CD4-positive, alpha-beta T cell treated with Interleukin-6 at 100 ng/mL for 8 hours (primary cell): ENCODE results near the gene SOX6.

Experiments used
- DNase-seq: peaks from one replicate; pipeline ENCODE4 v3.0.0-alpha.2; 2020; ENCODE audit warnings: mixed read lengths, low spot score

SOX6 gene

DNA sequence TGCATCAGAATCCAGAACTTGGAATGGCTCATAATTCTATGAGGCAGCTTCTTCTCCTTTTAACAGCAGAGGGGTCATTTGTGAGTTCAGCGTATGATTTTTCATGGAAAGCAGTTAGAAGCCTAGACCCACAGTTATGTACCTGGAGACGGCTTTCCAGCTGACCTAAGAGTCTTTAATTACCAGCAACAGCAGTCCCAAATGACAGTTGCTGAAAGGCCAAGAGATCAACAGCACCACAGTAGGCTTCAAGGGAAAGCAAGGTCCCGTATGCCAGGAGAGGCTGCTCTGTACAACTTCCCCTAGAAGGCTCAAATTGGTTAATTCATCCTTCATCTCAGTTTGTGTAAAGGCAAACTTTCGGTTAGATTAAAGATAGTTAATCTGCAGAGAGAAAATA lies 363.0 kb downstream of the SOX6 start:
- DNase-seq: no peak

DNA sequence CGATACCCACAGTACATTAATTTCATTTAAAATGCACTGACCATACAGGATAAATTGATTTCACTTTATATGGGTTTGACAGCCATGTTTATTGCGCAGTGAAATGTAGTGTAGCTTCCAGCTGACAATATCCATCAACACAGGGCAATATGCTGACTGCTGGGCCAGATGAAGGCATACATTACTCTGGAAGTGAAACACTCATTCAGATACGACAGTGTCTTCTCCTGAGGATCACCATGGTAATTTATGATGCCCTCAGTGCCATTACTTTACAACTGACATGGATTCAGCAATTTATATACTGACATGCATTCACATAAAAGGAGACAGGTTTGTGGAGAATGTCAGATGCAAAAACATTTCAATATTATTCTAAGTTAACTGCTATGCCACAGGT lies 365.1 kb downstream of the SOX6 start:
- no peak for DNase-seq

DNA sequence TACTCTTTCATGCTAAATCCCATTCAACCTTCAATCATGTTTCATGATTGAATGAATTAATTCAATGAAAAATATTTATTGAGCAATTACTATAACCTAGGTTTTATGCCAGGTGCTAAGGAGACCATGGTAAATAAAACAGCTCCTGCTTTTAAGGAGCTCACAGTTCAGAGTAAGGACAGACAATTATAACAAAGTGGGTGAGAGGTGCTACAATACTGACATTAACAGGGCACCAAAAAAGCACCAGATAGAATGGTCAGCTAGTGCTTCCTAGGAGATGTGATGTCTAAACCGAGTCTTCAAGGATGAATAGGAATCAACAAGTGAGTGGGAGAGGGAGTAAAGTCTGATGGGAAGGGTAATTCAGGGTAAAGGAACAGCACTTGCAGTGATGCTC lies 366.7 kb downstream of the SOX6 start:
- no peak for DNase-seq

GRCh38 chr11:15988693-15989231 lies 367.6 kb downstream of the SOX6 start:
- DNase-seq: no peak

- no peak for DNase-seq
Measured at GRCh38 chr11:15988016-15988550, 368.3 kb downstream of the SOX6 start.

- DNase-seq: no peak
Measured at GRCh38 chr11:15987046-15987445, 369.3 kb downstream of the SOX6 start.

- DNase-seq: no peak
Measured at GRCh38 chr11:15985860-15986139, 370.5 kb downstream of the SOX6 start.

- no peak for DNase-seq
Measured at GRCh38 chr11:15985127-15985859, 371.1 kb downstream of the SOX6 start.

GRCh38 chr11:15981292-15981691 lies 375.1 kb downstream of the SOX6 start:
- DNase-seq: no peak

GRCh38 chr11:15977116-15977515 lies 379.2 kb downstream of the SOX6 start:
- no peak for DNase-seq

- no peak for DNase-seq
Measured at GRCh38 chr11:15976433-15977045, 379.8 kb downstream of the SOX6 start.

DNA sequence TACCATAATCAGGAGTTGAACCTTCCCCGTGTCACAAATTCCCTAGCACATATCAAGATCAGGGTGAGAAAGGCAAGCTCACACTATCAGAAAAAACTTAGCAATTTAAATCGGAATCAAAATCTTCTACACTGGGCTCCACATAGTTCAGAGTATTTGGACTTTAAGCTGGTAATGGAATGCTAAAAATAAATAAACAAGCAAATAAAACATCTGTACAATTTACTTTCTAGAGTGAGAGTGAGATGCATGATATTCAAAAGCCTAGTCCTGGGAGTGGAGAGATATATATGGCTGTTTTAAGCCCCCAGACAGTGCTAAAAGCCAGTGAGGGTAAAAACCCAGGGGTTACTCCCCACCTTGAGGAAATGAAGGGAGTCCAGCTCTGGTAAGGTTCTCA lies 380.6 kb downstream of the SOX6 start:
- no peak for DNase-seq

DNA sequence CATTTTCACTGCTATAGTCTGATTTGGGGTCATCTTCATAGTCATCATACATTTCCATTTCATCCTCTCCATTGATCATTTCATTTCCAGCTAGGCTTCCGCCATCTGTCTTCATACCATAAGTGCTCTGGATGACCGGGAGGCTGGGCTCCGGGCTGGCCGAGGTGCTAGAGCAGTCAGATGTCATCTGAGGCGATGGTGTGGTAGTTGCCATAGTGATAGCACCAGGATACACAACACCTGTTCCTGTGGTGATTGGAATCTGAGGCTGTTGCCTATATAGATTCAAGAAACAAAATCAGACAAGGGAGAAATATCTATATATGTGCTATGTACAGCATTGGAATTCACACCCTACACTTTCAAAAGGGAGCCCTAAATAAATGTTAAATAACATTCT lies 383.5 kb downstream of the SOX6 start:
- no peak for DNase-seq

GRCh38 chr11:15971215-15971546 lies 385.2 kb downstream of the SOX6 start:
- no peak for DNase-seq

GRCh38 chr11:15970506-15971214 lies 385.7 kb downstream of the SOX6 start:
- DNase-seq: no peak

- no peak for DNase-seq
Measured at GRCh38 chr11:15969701-15970329, 386.5 kb downstream of the SOX6 start.

GRCh38 chr11:15969281-15969680 lies 387.1 kb downstream of the SOX6 start:
- DNase-seq: no peak

DNA sequence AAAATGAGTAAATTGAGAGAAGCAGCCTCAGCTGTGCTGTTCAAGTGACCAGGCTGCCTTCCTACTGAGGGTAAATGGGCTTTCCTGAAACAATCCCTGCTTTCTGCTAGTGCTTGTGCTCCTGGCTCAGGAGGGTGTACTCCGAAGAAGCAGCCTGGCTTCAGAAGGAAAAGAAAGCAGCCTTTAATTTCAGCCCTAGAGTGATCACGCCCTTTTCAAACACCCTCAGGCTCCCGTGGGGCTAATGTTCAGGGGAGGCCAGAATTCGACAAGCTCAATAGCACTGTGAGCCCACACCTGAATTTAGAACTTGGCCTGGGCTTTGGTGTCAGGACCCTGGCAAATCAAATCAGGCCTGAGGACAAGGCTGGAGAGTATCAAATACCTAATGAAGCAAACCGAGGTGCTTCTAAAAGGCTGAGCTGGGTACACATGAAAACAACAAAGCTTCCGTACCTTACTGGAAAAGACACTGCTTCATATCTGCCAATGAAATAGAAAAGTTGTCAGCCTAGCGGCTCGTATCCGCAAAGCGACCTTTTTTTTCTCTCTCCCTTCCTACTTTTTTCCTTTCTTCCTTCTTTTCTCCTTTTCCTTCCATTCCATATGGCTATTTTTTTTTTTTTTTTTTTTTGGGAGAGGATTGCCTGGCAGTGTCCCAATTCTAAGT lies 387.8 kb downstream of the SOX6 start:
- DNase-seq: no peak

- DNase-seq: no peak
Measured at GRCh38 chr11:15967966-15968365, 388.4 kb downstream of the SOX6 start.

DNA sequence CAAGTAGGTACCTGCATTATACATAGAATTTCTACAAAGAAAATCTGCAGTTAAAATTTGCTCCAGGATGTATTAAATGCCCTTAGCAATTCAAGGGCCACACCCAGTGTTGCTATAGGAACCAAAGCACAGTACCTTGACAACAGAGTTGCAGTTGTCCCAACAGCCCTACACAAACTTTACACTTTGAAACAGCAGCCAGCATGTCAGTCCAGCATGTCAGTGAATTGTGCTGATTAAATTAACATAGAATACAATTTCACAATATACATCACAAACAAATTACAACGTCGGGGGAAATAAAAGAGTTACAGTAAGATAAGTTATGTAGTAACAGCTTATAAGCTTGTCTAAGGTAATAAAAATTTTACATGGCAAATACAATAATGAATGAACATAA lies 389.2 kb downstream of the SOX6 start:
- DNase-seq: no peak

DNA sequence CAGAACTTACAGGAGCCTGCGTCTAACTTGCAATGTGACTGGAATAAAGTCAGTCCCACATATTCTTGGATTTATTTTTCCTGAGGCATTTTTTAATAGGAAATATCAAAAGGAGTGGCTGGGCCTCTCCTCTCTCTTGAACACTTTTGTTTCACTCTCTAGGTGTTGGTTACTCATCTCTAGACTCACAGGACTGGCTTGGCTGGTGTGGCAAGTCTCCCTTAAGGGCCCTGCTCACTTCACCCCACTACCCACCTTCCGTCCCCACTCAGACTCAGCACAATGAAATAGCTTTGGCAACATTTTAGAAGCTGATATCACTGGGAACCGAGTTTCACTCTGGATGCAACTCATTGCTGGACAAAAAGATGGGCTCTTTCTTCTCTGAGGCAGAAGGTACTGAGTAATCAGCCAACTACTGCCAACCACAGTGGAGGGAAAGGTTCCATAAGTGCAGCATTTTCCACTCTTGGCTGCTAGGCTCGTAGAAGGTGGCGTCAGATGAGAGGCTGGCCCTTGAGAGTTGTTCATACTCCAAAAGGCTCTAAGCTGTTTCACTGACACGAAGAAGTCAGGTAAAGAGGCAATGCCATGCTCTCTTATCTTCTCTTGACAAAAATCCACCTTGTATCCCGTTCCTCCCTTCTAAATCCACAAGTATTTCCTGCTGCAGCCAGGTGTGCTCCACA lies 390.6 kb downstream of the SOX6 start:
- DNase-seq: no peak

DNA sequence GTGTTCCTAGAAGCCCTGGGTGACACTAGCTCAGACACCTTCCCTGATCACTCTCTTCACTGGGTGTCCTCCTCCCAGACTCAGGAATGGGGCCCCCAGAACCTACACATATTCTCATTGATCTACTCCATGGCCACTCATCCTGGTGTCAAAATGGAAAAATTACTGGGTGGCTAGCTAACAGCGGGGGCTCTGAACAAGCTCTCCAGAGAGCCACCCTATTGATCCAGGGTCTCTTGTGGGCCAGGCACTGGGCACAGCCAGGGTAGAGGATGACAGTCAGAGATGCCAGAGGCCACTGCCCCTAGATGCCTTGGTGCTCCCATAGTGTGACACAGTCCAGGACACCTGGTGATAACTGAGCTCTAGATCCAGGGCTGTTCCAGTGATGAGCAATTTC lies 393.1 kb downstream of the SOX6 start:
- DNase-seq: no peak
